Kidney capillary endothelial cell (primary cell): ENCODE data around the gene KCNK3.

Experiments used
- DNase-seq: peaks from one replicate; pipeline ENCODE4 v3.0.0-alpha.2; 2018; ENCODE audit warnings: low spot score

The KCNK3 gene

DNA sequence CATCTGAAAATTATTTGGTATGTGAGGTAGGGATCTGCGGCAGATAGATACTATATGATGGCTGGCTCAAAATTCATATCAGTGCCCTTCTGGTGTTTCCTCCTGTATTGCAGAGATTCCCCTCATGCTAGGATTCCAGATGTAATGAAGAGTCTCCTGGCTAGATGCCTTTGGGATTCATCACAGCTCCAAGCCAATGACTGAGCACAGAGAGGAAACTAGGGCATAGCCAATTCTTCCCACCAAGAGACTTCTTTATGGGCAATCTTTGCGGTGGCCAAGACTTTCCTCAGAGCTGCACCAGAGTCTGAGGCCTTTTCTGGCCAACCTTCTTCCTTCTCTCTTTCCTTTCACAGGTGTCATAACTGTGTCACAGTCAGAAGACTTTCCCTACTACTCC, 25.9 kb upstream of the KCNK3 start:
- DNase-seq, result no peak

DNA sequence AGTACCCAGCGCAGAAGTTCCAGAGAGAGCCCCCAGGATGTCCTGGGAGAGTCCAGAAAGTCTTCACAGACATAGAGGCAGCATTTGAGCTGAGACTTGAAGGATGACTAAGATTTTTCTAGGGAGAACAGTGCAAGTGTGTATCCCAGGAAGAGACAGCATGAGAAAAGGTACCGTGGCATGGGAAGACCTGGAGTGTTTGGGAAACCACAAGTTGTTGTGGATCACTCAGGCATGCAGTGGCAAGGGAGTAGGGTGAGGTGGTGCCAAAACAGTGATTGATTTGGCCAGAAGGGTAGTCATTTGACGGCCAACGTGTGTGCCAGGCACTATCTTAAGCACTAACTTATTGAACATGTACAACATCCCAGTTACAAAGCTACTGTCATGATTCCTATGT, 24.5 kb upstream of the KCNK3 start:
- no peak for DNase-seq

DNA sequence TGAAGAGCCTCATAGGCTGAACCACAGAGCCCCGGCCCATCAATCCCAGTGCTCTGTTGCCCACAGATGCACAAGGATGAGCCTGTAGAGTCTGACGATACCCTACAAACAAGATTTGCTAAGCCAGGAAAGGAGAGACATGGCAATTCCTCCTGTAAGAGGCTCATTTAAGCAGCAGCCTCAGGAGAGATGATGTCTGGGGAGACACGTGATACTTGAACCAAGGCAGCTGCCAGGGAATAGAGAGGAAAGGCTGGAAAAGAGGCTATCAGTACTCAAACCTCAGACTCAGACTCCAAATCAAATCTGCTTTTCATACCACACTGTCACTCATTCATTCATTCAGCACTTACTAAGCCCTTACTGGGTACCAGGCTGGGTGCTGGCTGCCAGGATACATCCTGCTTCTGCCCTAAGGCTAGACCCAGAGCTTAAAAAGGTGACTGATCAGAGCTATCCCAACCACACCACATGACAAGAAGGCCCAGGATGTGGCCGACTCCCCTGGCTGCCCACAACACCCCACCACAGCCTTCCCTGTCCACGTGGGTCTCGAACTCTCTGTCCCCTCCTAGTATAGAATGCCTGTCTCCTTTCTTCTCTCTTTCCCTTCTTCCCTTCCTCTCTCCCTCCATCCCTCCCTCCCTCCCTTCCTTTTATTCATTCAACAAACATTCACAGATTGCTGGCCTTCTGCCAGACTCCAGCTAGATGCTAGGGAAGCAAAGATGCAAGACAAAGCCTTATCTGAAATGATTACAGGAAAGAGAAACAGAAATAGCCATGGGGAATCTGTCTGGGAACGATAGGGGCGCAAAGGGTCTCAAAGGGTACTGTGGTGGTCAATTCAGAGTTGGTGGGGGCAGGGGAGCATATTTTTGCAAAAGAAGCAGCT, 23.4 kb upstream of the KCNK3 start:
- DNase-seq, result no peak

DNA sequence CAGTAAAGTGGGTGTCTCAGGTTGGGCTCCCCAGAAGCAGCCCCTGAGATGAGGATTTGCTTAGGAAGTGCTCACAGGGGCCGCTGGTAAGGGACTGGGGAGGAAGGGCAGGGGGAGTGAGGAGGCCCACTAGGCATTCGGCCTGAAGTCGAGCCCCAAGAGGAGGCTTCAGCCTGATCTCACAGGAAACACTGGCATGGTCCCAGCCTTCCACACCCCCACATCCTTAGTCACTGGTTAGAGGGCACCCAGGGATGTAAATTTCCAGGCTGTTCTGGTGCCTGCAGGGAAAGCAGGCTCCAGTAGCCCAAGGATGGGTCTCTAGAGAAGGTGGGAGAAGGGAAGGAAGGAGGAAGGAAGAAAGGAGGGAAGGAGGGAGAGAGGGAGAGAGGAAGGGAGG, 22.4 kb upstream of the KCNK3 start:
- no peak for DNase-seq

DNA sequence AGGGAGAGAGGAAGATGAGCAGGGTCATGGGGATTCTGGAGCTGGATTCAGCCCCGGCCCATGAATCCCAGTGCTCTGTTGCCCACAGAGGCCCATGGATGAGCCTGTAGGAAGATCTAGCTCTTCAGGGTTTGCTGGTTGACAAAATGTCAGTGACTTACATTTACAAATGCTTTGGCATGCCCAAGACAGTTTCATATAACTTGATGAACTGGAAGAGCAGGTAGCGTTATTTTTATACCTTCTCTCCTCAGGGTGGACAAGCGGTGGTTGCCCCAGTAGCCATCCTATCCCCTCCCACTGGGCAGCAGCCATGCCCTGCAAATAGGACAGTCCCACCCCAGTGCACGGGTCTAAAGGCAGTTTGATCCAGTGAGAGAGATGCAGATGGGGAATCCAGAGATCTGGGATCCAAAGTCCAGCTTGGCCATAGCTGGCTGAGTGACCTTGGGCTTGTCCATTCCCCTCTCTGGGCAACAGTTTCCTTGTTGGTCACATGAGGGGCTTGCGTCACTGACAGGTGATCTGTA, 21.5 kb upstream of the KCNK3 start:
- no peak for DNase-seq

DNA sequence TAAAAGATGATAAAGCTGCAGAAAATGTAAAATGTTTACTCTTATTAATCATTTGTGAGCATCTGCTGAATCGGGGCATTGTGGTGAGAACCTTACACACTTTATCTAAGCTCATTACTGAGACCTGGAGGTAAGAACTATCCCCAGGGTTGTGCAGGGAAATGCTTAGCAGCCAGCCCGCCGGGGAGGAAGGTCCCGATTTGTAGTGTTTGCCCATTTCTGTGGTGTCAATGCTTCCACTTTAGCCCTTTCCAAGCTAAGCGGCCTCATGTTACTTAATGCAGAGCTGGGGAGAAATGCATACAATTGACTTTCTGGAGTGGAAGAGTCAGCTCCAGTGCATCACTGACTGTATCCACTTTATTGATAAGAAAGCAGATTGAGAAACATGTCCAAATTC, 20.8 kb upstream of the KCNK3 start:
- no peak for DNase-seq

DNA sequence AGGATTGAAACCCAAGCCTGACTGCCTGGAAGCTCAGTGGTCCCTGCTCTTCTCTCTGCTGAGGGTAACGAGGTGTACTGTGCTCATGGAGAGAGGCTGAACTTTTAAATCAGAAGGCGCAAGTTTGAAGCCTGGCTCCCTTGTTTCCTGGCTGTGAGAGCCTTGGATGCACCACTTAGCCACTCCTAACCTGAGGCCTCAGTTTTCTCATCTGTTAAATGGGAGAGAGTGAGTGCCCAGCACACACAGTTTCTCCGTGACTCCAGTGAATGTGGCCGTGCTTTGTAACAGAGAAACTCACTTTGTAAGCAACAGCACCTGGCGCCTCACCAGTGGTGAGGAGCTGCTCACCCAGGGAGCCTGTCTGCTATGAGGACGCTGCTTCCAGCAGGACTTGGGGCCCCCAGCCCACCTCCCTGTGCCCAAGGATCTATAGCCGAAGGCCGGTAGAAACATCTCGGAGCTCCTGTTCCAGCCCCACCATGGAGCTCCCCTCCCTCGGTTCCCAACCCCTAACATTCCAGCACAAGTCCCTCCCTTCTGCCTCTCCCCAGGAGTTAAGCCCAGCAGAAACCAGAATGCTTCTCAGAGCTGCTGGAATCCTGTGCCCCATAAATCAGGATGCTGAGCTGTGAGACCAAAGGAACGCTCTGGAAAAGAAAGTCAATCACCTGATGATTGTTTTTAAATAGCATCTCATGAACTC, 20.3 kb upstream of the KCNK3 start:
- DNase-seq, result no peak

DNA sequence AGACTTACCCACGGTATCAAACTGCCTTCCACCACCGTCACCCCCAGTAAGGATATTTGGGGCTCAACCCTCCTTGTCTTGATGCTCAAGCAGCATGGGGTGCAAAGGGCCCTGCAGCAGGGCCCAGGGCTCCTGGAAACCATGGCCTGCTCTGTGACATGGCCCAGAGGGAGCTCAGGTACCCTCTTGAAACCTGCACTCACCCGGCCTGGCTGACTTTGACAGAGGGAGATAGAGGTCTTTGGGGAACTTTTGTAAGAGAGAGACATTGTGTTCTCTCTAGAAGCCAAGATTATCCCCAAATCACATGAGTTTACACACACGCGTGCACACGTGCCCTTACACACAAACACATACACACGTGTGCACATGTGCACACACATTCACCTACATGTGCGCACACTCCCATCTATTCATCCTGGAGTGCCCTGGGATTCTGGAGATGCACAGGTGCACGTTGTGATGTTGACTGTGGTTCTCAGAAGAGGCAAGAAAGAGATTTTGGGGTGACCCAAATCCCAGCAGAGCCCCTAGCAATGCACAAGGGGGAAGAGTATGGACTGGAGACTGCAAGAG, 19.6 kb upstream of the KCNK3 start:
- DNase-seq, result no peak

DNA sequence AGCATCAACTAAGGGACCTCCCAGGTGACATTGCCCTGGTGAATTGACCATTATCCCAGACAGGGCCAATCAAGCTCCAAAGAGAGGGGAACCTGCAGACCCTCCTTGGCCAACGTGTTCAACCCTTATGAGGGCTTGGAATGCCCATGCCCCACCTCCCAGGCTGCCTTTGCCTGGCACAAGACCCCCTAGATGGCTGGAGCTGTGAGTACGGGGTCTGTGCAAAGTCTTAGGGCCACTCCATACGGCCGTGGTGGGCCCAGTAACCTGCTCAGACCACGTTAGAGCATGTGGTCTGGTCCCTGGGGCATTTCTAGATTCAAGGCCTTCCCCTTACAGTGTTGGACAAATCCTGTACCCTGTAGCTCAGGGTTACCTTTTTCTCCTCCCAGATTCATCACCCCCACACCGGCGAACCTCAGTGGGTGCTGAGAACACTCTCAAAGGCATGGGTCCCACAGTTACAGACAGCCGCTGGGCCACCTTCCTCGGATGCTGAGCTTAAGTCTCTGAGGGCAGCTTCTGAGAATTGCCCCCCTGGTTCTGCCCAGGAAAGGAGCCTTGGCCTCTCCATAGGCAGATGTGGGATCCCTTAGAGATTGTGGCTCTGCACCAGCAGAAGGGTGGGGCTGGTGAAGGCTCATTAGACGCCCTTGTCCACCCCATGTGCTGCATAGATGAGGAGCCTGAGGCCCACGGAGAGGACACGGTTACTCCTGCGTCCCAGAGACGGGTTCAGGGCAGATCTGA, 18.3 kb upstream of the KCNK3 start:
- DNase-seq, result no peak

DNA sequence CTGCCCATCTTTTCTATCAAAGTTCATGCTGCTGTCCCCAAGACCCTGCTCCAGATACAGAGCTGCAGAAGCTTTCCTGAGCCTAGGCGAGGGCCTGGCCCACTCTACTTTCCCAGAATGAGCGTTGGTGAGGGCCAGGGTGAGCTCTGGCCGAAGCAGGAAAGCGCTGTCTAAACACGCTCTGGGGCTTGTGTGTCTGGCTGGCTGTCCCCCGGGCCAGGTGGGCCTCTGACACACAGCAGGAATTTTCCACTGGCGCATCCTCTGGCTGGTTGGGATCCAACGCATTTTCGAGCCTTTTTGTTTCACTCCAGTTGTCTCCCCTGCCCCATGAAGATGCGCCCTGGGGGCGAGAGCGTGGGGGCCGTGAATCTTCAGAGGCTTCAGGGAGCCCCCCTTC, 17.8 kb upstream of the KCNK3 start:
- DNase-seq, result no peak

DNA sequence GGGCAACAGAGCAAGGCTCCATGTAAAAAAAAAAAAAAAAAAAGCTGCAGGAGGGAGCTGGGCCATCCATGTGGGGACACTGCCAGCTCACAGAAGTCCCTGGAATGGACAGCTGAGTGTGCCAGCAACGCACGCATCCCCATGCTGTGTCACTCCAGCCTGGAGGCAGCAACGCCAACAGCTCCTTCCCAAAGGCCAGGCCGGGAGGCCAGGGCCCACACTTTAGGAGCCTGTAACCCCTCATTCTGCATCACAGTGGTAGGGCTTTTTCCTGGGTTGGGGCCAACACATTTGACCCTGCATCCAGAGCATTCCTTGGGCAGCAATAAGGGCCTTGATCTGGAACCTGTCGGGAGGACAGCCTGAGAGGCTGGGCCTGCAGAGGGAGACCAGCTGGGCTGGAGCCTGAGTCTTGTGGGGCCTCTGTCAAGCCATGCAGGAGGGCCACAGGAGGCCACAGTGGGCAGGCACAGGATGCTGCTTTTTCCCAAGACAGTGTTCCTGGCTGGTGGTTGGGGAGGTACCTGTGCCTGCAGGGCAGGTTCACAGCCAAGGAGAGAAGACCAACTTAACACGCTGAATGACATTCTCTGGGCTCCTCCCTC, 16.8 kb upstream of the KCNK3 start:
- DNase-seq, result no peak

DNA sequence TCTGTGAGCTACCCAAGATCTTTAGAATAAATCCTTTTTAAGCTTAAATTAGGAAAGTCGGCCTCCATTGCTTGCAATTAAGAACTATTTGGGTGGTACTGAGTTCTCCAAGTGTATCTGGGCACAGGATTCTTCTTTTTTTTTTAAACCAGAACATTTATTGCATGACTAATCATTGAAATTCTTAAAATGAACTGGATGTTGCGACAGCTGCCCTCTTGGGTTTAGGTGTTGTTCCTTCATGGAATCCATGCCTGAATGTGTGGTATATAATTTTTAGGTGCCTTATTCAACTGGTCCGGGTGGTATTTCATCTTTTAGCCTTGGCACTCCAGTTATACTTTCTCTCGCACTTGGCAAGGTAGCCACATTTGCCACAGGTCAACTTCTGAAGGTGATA, 14.5 kb upstream of the KCNK3 start:
- DNase-seq, result no peak

DNA sequence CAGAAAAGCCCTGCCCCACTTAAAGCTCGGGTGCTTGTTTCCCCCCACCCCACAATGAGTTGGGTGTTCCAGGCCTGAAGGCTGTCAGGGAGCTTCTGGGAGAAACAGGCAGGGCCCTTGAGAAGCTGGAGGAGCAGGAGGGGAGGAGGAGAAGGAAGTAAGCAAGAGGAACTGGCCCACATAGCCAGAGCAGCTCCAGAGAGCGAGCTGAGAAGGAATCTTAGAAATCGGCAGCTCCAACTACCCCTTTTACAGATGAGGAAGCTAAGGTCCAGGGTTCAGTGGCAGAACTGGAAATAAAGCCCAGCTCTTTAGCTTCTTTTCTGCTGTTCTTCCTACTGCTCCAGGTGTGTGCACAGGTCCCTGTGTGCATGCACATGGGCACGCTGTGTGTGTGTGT, 12.7 kb upstream of the KCNK3 start:
- no peak for DNase-seq

DNA sequence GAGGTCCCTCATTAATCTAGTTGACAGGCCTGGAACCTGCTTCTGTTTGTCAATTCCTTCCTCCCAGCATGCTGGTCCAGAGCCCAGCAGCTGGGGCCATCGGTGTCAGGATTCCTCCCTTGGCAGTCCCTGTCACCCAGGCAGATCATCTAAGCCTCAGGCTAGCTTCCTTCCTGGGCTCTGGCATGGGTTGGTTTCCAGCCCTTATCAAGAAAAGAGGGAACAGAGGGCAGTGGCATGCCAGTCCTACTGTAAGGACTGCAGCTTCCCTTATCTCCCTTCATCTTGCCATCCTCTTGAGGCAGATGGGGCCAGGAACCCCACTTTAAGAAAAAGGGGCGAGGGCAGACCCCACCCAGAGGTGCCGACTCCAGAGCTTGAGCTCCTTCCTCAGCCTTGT, 10.9 kb upstream of the KCNK3 start:
- DNase-seq, result no peak

DNA sequence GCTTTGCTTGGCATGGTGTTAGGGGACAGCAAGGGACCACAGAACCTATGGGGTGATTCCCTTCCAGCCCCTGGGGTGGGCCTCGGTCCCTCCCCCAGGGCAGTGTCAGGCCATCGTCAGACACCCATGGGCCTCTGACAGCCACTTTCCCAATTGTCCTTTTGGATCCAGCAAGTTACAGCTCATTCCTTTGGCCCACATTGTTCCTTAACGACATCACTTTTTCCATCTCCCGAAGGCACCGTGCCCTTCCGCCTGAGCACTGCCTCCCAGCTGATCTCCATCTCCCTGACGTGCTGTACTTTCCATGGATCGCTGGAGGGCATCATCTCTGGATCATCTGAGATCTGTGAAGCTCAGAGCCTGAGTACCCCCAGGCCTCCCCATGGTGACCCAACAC, 10.4 kb upstream of the KCNK3 start:
- no peak for DNase-seq

DNA sequence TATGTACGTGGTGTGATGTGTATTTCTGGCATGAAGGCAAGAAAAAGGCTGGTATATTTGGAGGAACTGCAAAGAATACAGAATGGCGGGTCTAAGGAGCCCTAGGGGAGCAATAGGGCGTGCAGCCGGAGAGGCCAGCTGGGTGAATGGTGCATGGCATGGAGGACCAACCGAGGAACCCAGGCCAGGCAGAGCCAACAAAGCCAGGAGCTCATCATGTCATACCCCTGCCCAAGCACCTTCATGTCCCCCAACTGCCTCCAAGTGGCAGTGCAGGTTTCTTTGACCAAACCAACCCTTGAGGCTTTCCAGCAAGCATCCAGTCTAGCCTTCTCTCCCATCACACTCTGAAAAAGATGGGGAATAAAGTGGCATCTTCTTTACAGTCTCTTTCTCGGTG, 8.9 kb upstream of the KCNK3 start:
- no peak for DNase-seq

DNA sequence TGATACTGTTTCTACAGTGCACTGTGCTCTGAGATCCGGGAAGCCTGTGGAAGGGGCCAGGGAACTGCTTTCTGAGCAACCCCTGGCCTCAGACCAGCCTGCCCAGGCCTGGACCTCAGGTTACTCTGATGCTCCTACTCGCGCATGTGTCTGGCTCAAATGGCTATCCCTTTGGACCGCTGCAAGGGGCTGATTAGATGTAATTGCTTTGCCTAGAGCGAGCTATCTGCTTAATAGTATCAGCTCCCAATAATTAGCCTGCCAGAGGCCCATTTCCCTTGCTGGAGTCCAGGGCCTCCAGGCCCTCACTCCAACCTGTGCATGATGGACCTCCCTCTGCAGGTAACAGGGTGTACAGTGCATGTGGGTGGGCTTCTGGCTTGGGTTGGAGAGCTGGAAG, 7.2 kb upstream of the KCNK3 start:
- DNase-seq, result no peak

DNA sequence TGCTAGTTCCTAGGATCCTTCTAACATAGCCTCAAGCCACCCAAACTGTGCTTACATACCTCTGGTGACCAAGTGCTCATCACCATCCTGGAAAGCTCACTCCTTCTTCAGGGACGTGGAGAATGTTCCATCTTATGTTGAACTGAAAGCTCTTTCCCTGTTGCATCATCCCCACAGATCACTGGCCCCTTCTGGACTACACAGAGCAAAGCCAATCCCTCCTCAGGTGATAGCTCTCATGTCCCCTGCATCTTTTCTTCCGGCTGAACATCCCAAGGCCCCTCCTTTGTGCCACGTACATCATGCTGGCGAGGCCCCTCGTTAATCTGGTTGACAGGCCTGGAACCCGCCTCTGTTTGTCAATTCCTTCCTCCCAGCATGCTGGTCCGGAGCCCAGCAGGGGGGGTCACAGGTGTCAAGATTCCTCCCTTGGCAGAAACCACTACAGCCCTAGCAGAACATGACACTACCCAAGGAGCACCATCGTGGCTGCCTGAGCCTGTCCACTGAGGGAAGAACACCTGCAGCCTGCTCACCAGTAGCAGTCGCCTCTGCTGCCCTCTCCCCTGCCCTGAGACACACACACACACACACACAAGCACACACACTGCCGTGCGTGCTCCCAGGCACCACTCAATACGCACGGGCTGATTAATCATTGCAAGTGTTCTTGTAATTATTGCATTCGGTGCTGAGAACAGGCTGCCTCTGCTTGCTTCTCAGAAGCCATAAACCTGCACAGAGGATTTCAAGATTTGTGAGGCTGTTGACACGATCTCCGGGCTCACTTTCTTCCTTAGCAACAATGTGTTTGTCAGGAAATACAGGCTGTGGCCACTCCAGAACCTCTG, 6.3 kb upstream of the KCNK3 start:
- DNase-seq, result no peak

DNA sequence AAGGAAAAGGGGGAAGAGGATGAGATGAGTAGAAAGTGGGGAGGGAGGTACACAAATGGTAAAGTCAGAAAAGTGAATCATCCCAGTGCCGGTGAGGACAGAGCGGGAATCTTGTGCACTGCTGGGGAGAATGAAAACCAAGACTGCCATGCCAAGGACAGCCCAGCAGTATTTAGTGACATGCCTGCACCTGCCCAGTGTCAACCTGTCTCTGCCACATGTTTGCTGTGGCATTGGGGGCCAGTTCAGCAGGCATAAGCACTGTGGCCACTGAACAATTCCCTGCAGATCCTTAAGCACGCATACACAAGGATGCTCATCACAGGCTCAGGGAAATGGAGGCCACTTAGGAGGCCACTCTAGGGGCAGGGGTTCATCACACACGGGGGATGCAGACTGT, 5.2 kb upstream of the KCNK3 start:
- DNase-seq, result no peak

DNA sequence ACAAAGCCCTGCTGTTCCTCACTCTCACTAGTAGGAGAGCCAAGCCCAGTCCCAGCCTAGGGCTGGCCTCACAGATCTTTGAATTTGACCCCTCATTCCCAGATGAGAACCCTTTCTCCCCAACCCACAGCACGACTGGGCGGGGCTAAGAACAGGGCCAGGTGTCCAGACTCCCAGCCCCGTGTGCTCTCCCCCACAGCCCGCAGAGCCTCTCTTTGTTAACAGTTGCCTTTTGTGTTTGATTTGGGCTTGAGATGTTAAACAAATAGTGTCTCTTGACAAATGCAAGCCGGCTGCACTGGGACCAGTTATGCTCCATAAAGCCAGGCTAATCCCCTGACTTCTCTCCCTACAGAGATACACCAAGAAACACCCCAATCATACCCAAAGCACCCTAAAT, 4.7 kb upstream of the KCNK3 start:
- no peak for DNase-seq

DNA sequence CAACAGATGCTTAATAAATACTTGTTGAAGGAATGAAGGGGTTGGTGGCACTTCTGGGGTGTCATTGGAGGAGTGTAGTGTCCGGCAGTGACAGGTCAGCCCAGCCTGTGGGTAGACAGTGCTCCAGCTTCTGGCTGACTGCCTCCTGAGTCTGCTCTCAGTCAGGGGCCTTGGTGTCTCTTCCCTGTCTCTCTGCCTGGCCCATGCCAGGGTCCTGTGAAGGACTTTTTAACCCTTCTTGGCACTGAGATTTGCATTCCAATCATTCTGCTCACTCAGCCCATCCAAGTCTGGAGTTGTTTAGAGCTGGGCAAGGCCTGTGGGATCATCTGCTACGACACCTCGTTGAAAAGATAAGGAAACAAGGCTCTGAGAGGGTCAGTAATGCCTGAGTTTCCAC, 1.4 kb upstream of the KCNK3 start:
- DNase-seq, result no peak
